ENCODE measurements around the gene DLGAP4. TPM values are rescaled to one million over a fixed set of nuclear protein-coding genes. Genes with fewer than 3 reads are reported as not detected.

Gene DLGAP4
- total and polyA plus RNA-seq, 10 donors, result 12.0 to 60.9 (median 45.9) TPM

- no peak overlapping the region for H3K4me3 ChIP-seq
- WGBS, 5 donors, result 65 to 73% (median 70%) methylated on average over 19 to 20 of the region's 20 CpGs
- H3K9me3 ChIP-seq, result no peaks in the 10 kb centered on the region
- TF ChIP-seq POLR2A (IDR thresholded peaks at IDR 0.05) (no peak), POLR2AphosphoS5 (IDR thresholded peaks at IDR 0.05) (no peak), CTCF (IDR thresholded peaks at IDR 0.05 in 8 of 11, conservative IDR thresholded peaks at IDR 0.05 in 3 of 11) (no peak)
- intact Hi-C loops (cut with DNase I; ENCODE audit: low total_unique reads), result no loop called here
- peak; percentile 50 for DNase-seq
- no peaks in the 10 kb centered on the region for H3K36me3 ChIP-seq
- peaks cover 0 to 77% (median 6%) of the 10 kb centered on the region in 7 donors for H3K27me3 ChIP-seq (replicated peaks in 1 of 7)
- H3K4me1 ChIP-seq, result no peaks in the 10 kb centered on the region
- H3K27ac ChIP-seq, result no peak overlapping the region
Observed at GRCh38 chr20:36334281-36335205, 28.4 kb downstream of the DLGAP4 start.

- no peak overlapping the region for H3K4me3 ChIP-seq
- H3K4me1 ChIP-seq, result no peaks in the 10 kb centered on the region
- no peak overlapping the region for H3K27ac ChIP-seq
- H3K9me3 ChIP-seq, result no peaks in the 10 kb centered on the region
- no peaks in the 10 kb centered on the region for H3K36me3 ChIP-seq
- TF ChIP-seq CTCF (IDR thresholded peaks at IDR 0.05 in 8 of 11, conservative IDR thresholded peaks at IDR 0.05 in 3 of 11) (no peak), POLR2AphosphoS5 (IDR thresholded peaks at IDR 0.05) (no peak), POLR2A (IDR thresholded peaks at IDR 0.05) (no peak)
- intact Hi-C loops (cut with DNase I; ENCODE audit: low total_unique reads), result no loop called here
- H3K27me3 ChIP-seq (replicated peaks in 1 of 7), result peaks cover 0 to 85% (median 6%) of the 10 kb centered on the region in 7 donors
- WGBS, 5 donors, result 78 to 89% (median 86%) methylated on average over 12 of the region's 12 CpGs
- peak; percentile 34 for DNase-seq
Observed at GRCh38 chr20:36335206-36335870, 29.2 kb downstream of the DLGAP4 start.

- intact Hi-C loops (cut with DNase I; ENCODE audit: low total_unique reads), result no loop called here
- 81 to 92% (median 83%) methylated on average over 4 of the region's 4 CpGs for WGBS, 5 donors
- H3K27me3 ChIP-seq (replicated peaks in 1 of 7), result peaks cover 0 to 88% (median 6%) of the 10 kb centered on the region in 7 donors
Observed at GRCh38 chr20:36336204-36336603, 30.1 kb downstream of the DLGAP4 start.

More at GRCh38 chr20:36336204-36336603, 30.1 kb downstream of the DLGAP4 start:
- no peak overlapping the region for H3K4me3 ChIP-seq
- no peak overlapping the region for H3K27ac ChIP-seq
- no peaks in the 10 kb centered on the region for H3K9me3 ChIP-seq
- peak; percentile 24 for DNase-seq
- H3K4me1 ChIP-seq, result no peaks in the 10 kb centered on the region
- no peaks in the 10 kb centered on the region for H3K36me3 ChIP-seq
- TF ChIP-seq POLR2A (IDR thresholded peaks at IDR 0.05) (no peak), POLR2AphosphoS5 (IDR thresholded peaks at IDR 0.05) (no peak), CTCF (IDR thresholded peaks at IDR 0.05 in 8 of 11, conservative IDR thresholded peaks at IDR 0.05 in 3 of 11) (no peak)
